DMS79 treated with DMSO at 0.1 percent for 48 hours (cell line): Measurements from ENCODE around the gene CBLL1.
A peak's percentile ranks its signal among the peaks of the same experiment; 100 is the strongest.

Source experiments
- DNase-seq: peaks from one replicate; lab custom pipeline; 2025; lab: John Stamatoyannopoulos, UW

CBLL1 gene, protein sequence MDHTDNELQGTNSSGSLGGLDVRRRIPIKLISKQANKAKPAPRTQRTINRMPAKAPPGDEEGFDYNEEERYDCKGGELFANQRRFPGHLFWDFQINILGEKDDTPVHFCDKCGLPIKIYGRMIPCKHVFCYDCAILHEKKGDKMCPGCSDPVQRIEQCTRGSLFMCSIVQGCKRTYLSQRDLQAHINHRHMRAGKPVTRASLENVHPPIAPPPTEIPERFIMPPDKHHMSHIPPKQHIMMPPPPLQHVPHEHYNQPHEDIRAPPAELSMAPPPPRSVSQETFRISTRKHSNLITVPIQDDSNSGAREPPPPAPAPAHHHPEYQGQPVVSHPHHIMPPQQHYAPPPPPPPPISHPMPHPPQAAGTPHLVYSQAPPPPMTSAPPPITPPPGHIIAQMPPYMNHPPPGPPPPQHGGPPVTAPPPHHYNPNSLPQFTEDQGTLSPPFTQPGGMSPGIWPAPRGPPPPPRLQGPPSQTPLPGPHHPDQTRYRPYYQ

DNA sequence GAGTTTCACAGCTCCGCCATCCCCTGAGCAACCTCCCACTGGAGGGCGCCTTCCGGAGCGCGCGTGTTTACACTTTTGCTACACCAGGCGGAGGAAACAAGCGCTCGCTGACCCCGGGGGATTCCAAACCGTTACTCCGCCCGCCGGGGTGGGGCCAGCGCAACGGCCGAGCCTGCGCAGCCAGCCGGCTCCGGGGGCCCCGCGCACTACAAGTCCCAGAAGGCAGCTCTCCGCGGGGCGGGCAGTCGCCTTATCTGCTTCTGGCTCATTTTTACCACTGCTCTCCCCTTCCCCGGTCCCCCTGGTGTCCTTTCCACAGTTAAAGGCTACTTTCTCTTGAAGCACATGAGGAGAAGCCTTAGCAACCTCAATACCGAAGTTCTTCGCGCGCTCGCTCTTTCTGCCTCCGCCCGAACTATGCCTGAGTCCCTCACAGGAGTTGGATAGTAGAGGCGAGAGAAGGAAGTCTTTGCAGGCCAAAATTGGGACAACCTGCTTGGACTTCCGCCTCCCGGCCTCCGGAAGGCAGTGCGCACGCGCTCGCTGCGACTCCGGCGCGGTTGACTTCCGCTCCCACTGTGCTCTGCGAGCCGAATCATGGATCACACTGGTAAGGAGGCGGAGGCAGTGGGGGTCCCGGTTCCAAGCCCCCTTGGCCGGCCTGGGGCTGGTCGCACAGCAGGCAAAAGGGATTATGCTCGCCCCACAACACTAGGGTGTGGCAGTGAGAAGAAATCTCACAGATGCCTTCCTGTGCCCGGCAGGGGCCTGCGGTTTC, at the start of gene CBLL1:
Gene CBLL1 (plus strand): TSS at position 576 of the 778 bp plus-strand sequence. CDS start 22 bp downstream, at position 598.
- DNase-seq = peak; percentile 93

GRCh38 chr7:107694386-107694785, 49.6 kb upstream of the CBLL1 start:
- no peak for DNase-seq

DNA sequence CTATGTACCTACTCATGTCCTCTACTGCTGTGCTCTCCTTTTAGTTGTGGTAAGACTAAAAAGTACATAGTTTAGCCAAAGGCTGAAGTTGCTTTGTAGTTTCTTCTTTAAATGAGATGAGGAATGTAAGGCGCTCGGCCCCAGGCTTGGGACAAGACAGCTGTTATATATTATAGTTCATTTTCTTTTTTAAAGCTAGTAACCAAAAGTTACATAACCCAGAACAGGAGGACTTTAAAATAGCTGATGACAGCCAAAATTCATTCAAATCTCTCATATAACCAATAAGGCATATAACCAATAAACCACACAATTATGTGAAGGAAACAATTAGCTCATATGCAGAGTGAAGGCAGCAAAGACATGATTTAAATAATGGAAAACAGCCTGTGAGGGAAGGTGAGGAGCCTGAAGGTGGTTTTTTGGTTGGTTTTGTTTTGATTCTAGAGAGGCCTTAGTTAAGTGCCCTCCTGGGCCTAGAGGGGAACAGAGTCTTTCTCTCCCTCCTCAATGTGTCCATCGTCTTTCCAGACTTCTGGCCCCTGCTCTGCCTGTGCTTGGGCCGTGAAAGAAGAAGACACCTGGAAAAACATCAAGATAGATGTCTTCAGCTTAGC, 47.5 kb upstream of the CBLL1 start:
- DNase-seq = no peak

DNA sequence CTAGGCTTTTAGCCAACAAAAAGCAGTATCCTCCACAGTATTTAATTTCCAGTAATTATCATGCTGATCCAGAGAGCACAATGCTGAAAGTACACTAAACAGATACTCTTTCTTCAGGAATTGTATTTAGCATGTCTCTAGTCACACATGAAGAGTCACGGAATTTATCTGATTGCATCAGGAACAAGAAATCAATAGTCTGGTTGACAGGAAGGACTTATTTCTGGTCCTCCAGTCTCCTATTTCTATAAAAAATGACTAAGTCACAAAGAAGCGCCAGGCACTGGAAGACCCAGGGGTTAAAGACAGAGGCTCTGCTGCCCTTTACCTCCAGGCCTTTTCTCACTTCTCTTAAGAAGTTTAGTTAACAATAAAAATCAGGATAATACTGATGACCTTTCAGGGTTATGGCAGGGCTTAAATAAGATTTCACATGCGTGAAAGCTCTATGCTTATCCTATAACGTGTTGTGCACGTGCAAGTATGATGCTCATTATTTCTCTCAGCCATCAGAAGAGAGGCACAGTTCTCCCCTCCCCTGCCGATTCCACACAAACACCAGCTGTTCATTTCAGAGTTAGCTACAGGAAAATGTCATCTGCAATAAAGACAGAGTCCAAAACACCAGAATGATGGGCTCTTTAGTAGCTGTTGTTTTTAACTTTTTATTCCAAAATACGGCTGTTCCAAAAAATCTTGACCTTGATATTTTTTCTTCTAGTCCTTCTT, 46.5 kb upstream of the CBLL1 start:
- no peak for DNase-seq

DNA sequence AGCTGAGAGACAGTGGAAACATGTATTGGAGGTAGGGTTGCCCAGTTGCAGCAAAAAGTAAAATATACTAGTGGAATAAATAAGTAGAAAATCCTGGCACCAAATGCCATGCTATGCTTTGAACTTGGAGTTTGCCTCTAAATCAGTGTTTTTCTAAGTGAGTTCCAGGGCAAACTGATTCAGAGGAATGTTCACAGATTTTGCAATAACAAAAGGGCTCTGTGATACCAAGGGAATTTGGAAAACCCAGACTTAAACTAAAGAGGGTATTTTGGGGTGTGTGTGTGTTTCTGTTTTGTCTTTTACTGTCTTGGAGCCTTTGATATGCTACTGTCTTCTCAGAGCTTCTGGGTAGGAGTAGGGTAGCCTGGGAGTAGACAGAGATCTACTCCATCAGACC, 43.4 kb upstream of the CBLL1 start:
- no peak for DNase-seq

- no peak for DNase-seq
These were observed 42.8 kb upstream of the CBLL1 start for GRCh38 chr7:107701191-107701590.

DNA sequence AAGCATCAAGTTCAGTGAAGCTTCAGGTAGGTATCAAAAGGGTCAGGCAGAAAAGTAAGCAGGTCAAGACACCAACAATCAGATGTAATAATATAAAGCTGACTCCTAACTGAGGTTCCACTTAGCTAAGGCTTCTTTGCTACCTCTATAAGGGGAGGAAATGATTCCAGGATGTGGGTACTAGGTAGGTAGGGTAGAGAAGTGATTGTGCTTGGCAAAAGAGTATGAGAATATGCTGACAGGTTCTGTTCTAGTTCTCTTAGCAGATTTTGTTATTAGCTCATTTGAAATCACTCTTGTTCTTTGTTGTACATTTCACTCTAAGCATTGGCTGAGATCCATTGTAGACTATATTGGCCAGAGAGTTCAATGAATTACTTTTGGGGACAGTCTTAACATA, 40.7 kb upstream of the CBLL1 start:
- DNase-seq = no peak

- DNase-seq = no peak
These were observed 40.1 kb upstream of the CBLL1 start for GRCh38 chr7:107703872-107704271.

GRCh38 chr7:107708956-107709355, 35.0 kb upstream of the CBLL1 start:
- DNase-seq = no peak

DNA sequence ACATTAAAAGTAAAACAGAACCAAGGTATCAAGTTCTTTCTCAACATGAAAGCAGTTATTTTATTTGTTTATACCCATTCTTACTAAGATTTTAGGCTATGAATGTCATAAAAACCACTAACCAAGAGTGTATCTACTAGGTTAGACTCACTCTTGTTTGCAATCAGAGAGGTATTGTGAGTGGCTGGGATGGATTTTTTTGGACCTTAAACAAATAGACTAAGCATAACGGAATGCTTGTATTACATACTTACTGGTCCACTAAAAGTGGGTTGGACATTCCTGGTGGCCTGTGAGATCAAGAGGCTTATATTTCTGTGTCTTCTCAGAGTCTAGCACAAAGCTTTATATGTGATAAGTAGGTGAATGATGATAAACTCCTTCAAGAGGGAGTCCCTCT, 32.6 kb upstream of the CBLL1 start:
- DNase-seq = peak; percentile 78

- peak; percentile 97 for DNase-seq
These were observed 31.9 kb upstream of the CBLL1 start for GRCh38 chr7:107712025-107712424.

DNA sequence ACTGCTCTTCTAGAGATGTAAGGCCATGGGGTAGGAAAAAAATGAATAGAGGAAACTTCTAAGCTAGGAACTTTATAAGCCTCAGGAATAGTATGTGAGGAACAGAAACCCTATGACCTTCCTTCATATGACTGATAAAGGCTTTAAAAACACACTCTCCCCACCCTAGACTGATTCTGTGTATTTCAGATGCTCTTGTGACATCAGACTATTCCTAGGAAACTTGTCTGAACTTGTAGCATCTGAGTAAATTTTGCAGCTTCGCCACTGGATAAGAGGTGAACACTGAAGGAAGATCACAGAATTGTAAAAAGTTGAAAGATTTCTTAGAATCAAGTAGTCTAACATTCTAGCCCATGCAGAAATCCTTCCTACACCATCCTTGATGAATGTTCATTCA, 31.0 kb upstream of the CBLL1 start:
- peak; percentile 18 for DNase-seq

DNA sequence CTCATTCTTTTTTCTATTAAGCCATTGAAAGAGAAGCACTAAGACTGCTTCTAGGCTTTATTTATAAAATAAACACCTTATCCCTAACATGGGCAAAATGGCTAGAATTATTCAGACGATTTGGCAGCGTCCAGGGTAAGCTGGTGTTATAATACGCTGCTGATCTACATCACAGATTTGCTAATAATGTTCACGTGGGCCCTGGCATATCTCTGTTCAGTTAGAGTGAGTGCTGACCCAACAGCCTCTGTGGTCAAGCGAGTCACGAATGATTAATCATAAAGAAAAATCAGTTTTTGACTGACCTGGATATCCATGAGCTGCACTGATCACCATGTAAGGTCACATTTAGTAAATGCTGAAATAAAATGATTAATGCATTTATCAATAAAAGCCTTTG, 28.4 kb upstream of the CBLL1 start:
- no peak for DNase-seq

DNA sequence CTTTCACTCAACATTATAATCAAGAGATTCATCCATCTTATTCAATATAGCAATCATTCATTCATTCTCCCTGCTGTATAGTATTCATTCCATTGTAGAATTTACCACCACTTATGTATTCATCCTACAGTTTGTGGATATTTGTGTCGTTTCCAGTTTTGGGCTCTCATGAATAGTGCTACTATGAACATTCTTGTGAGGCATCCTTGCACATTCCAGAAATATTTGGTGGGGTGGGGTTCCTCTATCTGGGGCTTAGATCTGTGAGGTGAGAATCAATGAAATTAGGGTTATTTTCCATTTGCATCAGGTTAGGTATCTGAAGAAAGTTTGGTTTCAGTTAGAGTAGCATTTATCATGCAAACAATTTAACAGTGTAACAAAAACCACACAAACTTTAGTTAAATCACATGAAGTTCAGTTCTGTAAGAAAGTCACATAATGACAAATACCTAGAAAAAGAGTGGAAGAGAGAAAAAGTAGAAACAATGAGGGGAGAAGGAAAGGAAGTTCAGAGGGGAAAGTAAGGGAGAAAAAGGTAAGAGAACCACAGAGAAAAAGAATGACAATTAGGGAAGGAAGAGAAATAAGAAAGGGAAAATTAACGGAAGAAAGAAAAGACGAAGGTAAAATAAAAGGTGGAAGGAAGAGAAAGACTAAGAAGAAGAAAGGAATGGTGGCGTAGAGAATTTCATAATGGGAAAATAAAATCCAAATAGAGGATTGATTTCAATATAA, 25.3 kb upstream of the CBLL1 start:
- DNase-seq = no peak

GRCh38 chr7:107721286-107721685, 22.7 kb upstream of the CBLL1 start:
- no peak for DNase-seq

- DNase-seq = no peak
These were observed 20.7 kb upstream of the CBLL1 start for GRCh38 chr7:107723255-107723654.

DNA sequence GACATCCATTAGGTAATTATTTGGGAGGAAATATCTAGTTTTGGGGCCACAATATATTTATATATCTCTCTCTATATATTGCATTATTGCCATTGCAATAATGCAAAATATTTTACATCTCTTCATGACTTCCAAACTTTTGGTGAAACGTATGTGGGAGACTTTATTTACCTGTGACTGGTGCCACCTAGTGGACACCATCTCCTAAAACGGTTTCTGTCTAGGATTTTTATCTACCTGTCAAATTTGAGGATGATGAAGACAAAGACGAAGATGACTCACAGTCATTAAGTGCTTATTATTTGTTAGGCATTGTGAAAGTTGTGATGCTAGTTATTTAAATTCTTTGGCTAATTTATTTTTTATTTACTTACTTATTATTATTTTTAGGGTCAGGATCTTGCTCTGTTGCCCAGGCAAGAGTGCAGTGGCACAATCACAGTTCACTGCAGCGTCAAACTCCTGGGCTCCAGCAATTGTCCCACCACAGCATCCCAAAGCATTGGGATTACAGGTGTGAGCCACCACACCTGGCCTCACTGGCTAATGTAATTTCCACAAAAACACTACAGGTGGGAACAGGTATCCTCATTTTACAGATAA, 18.7 kb upstream of the CBLL1 start:
- DNase-seq = peak; percentile 33

DNA sequence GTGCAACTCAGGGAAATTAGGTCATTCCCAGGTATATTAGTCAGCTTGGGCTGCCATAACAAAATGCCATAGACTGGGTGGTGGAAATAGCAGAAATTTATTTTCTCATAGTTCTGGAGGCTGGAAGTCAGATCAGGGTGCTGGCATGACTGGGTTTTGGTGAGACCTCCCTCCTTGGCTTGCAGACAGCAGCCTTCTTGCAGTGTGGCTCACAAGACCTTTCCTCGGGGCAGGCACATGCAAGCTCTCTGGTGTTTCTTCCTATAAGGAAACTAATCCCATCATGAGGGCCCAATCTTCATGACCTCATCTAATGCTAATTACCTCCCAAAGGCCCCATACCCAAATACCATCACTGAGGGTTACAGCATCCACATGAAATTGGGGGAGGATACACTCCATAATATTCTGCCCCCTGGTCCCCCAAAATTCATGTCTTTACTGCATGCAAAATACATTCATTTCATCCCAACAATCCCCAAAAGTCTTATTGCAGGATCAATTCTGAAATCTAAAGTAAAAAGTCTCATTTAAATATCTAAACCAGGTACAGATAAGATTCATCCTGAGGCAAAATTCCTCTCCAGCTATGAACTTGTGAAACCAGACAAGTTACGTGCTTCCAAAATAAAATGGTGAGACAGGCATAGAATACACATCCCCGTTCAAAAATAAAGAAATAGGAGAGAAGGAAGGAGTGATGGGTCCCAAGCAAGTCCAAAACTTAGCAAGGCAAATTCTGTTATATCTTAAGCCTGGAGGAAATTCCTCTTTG, 17.4 kb upstream of the CBLL1 start:
- no peak for DNase-seq

- no peak for DNase-seq
These were observed 15.7 kb upstream of the CBLL1 start for GRCh38 chr7:107728276-107728675.
